ENCODE measurements around the gene CEP112. TPM values are rescaled to one million over a fixed set of nuclear protein-coding genes. Genes with fewer than 3 reads are reported as not detected.

Gene CEP112
- total RNA-seq, 1 donor from 2014 or later, result 20.1 TPM

GRCh38 chr17:66178642-66179041 is 13.3 kb downstream of the CEP112 start:
- TF ChIP-seq CTCF (IDR thresholded peaks at IDR 0.05), result no peak
- TF ChIP-seq POLR2A (IDR thresholded peaks at IDR 0.05), result no peak
- Histone ChIP-seq H3K9me3 (no peaks in the 10 kb centered on the region), H3K27me3 (no peaks in the 10 kb centered on the region), H3K27ac (no peak overlapping the region), H3K36me3 (peaks cover 0 to 11% of the 10 kb centered on the region in 2 donors), H3K4me3 (no peak overlapping the region), H3K4me1 (no peaks in the 10 kb centered on the region)
- no peak for DNase-seq (ENCODE audit: extremely low spot score in 2 of 2)
- intact Hi-C loops (cut with DNase I), result no loop called here

- DNase-seq (ENCODE audit: extremely low spot score in 2 of 2), result no peak
- no peak overlapping the region for H3K27ac ChIP-seq
- H3K27me3 ChIP-seq, result no peaks in the 10 kb centered on the region
- TF ChIP-seq CTCF (IDR thresholded peaks at IDR 0.05) (no peak), POLR2AphosphoS5 (IDR thresholded peaks at IDR 0.05; ENCODE audit: insufficient read depth in 1 of 2, low read depth in 1 of 2) (no peak), POLR2A (IDR thresholded peaks at IDR 0.05) (no peak)
- intact Hi-C loops (cut with DNase I), result no loop called here
- no peaks in the 10 kb centered on the region for H3K4me1 ChIP-seq
- H3K36me3 ChIP-seq, result peaks cover 0 to 6% of the 10 kb centered on the region in 2 donors
- no peaks in the 10 kb centered on the region for H3K9me3 ChIP-seq
- H3K4me3 ChIP-seq, result no peak overlapping the region
Observed at GRCh38 chr17:66177048-66177447, 14.9 kb downstream of the CEP112 start.

- TF ChIP-seq POLR2AphosphoS5 (IDR thresholded peaks at IDR 0.05; ENCODE audit: insufficient read depth in 1 of 2, low read depth in 1 of 2) (no peak), CTCF (IDR thresholded peaks at IDR 0.05) (no peak), POLR2A (IDR thresholded peaks at IDR 0.05) (no peak)
- DNase-seq (ENCODE audit: extremely low spot score in 2 of 2), result no peak
- no peaks in the 10 kb centered on the region for H3K27me3 ChIP-seq
- H3K9me3 ChIP-seq, result no peaks in the 10 kb centered on the region
- H3K27ac ChIP-seq, result no peak overlapping the region
- no peaks in the 10 kb centered on the region for H3K36me3 ChIP-seq
- no peaks in the 10 kb centered on the region for H3K4me1 ChIP-seq
- intact Hi-C loops (cut with DNase I), result no loop called here
- no peak overlapping the region for H3K4me3 ChIP-seq
Observed at GRCh38 chr17:66175892-66176291, 16.0 kb downstream of the CEP112 start.

GRCh38 chr17:66172691-66173223 is 19.2 kb downstream of the CEP112 start:
- no peak for DNase-seq (ENCODE audit: extremely low spot score in 2 of 2)
- no peak overlapping the region for H3K4me3 ChIP-seq
- H3K27me3 ChIP-seq, result no peaks in the 10 kb centered on the region
- H3K36me3 ChIP-seq, result no peaks in the 10 kb centered on the region
- H3K9me3 ChIP-seq, result no peaks in the 10 kb centered on the region
- intact Hi-C loops (cut with DNase I), result no loop called here
- H3K4me1 ChIP-seq, result no peaks in the 10 kb centered on the region
- TF ChIP-seq POLR2A (IDR thresholded peaks at IDR 0.05) (no peak), CTCF (IDR thresholded peaks at IDR 0.05) (no peak), POLR2AphosphoS5 (IDR thresholded peaks at IDR 0.05; ENCODE audit: insufficient read depth in 1 of 2, low read depth in 1 of 2) (no peak)
- no peak overlapping the region for H3K27ac ChIP-seq

GRCh38 chr17:66172144-66172543 is 19.8 kb downstream of the CEP112 start:
- Histone ChIP-seq H3K36me3 (no peaks in the 10 kb centered on the region), H3K4me3 (no peak overlapping the region), H3K27ac (no peak overlapping the region), H3K27me3 (no peaks in the 10 kb centered on the region), H3K9me3 (no peaks in the 10 kb centered on the region), H3K4me1 (no peaks in the 10 kb centered on the region)
- intact Hi-C loops (cut with DNase I), result no loop called here
- DNase-seq (ENCODE audit: extremely low spot score in 2 of 2), result no peak
- TF ChIP-seq CTCF (IDR thresholded peaks at IDR 0.05), result no peak
- TF ChIP-seq POLR2AphosphoS5 (IDR thresholded peaks at IDR 0.05; ENCODE audit: insufficient read depth in 1 of 2, low read depth in 1 of 2), result no peak
- TF ChIP-seq POLR2A (IDR thresholded peaks at IDR 0.05), result no peak

Data from vagina (tissue), 2 donors.